Measurements from ENCODE around the gene WNT4. TPM values are rescaled to one million over a fixed set of nuclear protein-coding genes. Genes with fewer than 3 reads are reported as not detected.

Gene WNT4
- total RNA-seq, 1 experiment from 2014 or later = 1.5 TPM

DNA sequence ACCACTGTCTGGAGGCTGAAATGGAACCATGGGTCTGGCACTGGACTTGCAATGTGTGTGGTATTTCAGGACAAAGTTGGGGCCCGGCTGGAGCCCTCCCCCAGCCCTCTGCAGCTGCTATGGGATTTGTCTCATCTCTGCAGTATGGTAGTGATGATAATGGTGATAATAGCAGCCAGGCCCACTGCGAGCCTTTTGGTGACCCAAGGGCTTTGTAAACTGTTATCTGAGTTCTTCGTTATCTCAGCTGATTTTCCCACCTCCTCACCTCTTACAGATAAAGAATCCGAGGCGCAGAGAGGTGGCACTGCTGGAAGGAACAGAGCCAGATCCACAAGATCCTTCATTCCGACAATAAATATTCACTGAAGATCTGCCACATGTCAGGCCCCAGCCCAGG, 11.7 kb upstream of the WNT4 start:
- TF ChIP-seq, protein P1, sequence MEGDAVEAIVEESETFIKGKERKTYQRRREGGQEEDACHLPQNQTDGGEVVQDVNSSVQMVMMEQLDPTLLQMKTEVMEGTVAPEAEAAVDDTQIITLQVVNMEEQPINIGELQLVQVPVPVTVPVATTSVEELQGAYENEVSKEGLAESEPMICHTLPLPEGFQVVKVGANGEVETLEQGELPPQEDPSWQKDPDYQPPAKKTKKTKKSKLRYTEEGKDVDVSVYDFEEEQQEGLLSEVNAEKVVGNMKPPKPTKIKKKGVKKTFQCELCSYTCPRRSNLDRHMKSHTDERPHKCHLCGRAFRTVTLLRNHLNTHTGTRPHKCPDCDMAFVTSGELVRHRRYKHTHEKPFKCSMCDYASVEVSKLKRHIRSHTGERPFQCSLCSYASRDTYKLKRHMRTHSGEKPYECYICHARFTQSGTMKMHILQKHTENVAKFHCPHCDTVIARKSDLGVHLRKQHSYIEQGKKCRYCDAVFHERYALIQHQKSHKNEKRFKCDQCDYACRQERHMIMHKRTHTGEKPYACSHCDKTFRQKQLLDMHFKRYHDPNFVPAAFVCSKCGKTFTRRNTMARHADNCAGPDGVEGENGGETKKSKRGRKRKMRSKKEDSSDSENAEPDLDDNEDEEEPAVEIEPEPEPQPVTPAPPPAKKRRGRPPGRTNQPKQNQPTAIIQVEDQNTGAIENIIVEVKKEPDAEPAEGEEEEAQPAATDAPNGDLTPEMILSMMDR (IDR thresholded peaks at IDR 0.05 in 2 of 3, conservative IDR thresholded peaks at IDR 0.05 in 1 of 3; ENCODE audit: borderline replicate concordance in 1 of 3, insufficient read depth in 1 of 3, low read depth in 2 of 3, low read length in 2 of 3) = no peak
- TF ChIP-seq ZNF274 (IDR thresholded peaks at IDR 0.05; ENCODE audit: low read depth, low read length) (no peak), CEBPB (IDR thresholded peaks at IDR 0.05; ENCODE audit: low read depth) (no peak), YY1 (IDR thresholded peaks at IDR 0.05; ENCODE audit: extremely low read depth, insufficient replicate concordance, low read depth, low read length) (no peak), POLR2A (IDR thresholded peaks at IDR 0.05; ENCODE audit: borderline replicate concordance, extremely low read depth, insufficient read depth, insufficient read length) (no peak), EZH2phosphoT487 (IDR thresholded peaks at IDR 0.05; ENCODE audit: borderline replicate concordance) (no peak), TCF7L2 (IDR thresholded peaks at IDR 0.05; ENCODE audit: borderline replicate concordance, extremely low read depth, insufficient read depth, insufficient read length) (no peak), CBX3 (IDR thresholded peaks at IDR 0.05; ENCODE audit: low read depth) (no peak), EGR1 (IDR thresholded peaks at IDR 0.05; ENCODE audit: low read depth) (no peak)
- TF ChIP-seq, protein P2, sequence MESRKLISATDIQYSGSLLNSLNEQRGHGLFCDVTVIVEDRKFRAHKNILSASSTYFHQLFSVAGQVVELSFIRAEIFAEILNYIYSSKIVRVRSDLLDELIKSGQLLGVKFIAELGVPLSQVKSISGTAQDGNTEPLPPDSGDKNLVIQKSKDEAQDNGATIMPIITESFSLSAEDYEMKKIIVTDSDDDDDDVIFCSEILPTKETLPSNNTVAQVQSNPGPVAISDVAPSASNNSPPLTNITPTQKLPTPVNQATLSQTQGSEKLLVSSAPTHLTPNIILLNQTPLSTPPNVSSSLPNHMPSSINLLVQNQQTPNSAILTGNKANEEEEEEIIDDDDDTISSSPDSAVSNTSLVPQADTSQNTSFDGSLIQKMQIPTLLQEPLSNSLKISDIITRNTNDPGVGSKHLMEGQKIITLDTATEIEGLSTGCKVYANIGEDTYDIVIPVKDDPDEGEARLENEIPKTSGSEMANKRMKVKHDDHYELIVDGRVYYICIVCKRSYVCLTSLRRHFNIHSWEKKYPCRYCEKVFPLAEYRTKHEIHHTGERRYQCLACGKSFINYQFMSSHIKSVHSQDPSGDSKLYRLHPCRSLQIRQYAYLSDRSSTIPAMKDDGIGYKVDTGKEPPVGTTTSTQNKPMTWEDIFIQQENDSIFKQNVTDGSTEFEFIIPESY (IDR thresholded peaks at IDR 0.05; ENCODE audit: extremely low read depth, insufficient replicate concordance, low read length) = no peak
- TF ChIP-seq, protein P3, sequence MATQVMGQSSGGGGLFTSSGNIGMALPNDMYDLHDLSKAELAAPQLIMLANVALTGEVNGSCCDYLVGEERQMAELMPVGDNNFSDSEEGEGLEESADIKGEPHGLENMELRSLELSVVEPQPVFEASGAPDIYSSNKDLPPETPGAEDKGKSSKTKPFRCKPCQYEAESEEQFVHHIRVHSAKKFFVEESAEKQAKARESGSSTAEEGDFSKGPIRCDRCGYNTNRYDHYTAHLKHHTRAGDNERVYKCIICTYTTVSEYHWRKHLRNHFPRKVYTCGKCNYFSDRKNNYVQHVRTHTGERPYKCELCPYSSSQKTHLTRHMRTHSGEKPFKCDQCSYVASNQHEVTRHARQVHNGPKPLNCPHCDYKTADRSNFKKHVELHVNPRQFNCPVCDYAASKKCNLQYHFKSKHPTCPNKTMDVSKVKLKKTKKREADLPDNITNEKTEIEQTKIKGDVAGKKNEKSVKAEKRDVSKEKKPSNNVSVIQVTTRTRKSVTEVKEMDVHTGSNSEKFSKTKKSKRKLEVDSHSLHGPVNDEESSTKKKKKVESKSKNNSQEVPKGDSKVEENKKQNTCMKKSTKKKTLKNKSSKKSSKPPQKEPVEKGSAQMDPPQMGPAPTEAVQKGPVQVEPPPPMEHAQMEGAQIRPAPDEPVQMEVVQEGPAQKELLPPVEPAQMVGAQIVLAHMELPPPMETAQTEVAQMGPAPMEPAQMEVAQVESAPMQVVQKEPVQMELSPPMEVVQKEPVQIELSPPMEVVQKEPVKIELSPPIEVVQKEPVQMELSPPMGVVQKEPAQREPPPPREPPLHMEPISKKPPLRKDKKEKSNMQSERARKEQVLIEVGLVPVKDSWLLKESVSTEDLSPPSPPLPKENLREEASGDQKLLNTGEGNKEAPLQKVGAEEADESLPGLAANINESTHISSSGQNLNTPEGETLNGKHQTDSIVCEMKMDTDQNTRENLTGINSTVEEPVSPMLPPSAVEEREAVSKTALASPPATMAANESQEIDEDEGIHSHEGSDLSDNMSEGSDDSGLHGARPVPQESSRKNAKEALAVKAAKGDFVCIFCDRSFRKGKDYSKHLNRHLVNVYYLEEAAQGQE (IDR thresholded peaks at IDR 0.05; ENCODE audit: low read depth) = no peak
- TF ChIP-seq, protein P4, sequence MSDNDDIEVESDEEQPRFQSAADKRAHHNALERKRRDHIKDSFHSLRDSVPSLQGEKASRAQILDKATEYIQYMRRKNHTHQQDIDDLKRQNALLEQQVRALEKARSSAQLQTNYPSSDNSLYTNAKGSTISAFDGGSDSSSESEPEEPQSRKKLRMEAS (IDR thresholded peaks at IDR 0.05) = no peak
- no TSS peak for BruUV-seq (replicated peaks)
- H3K36me3 ChIP-seq (ENCODE audit: control insufficient read depth in 1 of 2, insufficient read depth in 2 of 2, low read length in 2 of 2) = no peaks in the 10 kb centered on the region

More for the DNA sequence above, 11.7 kb upstream of the WNT4 start:
- Histone ChIP-seq H3K9ac (ENCODE audit: low read length) (no peak overlapping the region), H3K9me2 (ENCODE audit: insufficient read depth) (no peaks in the 10 kb centered on the region), H3K4me3 (replicated peaks in 1 of 2; ENCODE audit: low read depth in 1 of 2, low read length in 2 of 2) (no peak overlapping the region), H3K4me1 (ENCODE audit: control insufficient read depth in 1 of 2, insufficient read depth in 2 of 2, low read length in 2 of 2) (no peaks in the 10 kb centered on the region), H3K27ac (ENCODE audit: low read depth, low read length) (no peak overlapping the region), H4K20me1 (ENCODE audit: insufficient read depth) (no peaks in the 10 kb centered on the region), H2AFZ (ENCODE audit: low read depth, low read length, poor library complexity, severe bottlenecking) (no peak overlapping the region), H3K4me2 (ENCODE audit: low read length) (no peak overlapping the region), H3K27me3 (ENCODE audit: insufficient read depth, low read length) (no peaks in the 10 kb centered on the region), H3K9me3 (ENCODE audit: control insufficient read depth in 1 of 2, insufficient read depth in 1 of 2, low read depth in 1 of 2, low read length in 2 of 2) (no peaks in the 10 kb centered on the region), H3K79me2 (ENCODE audit: insufficient read depth, low read length) (no peaks in the 10 kb centered on the region)
- ChIA-PET CTCF (no interaction called here), RAD21 (ENCODE audit: low non-redundant PET in 1 of 2, low total read pairs in 2 of 2, uncharacterized antibody in 2 of 2, unreplicated experiment in 2 of 2) (no interaction called here), POLR2A (interaction anchor here (0.7 kb wide), 1 partner anchor 10 kb away, joined by 4 read pairs; no protein-coding TSS in a partner anchor)
- intact Hi-C loops (cut with micrococcal nuclease) = no loop called here
- DNase-seq (ENCODE audit: low read depth, low spot score) = no peak
- ATAC-seq = no peak

Data from HCT116 (cell line).